Fibroblast of upper back skin (primary cell): ENCODE data around the gene OAF.
A peak's percentile ranks its signal among the peaks of the same experiment; 100 is the strongest.
"Not testable (repeated sequence)": the region's sequence is repeated elsewhere in the genome, so short reads cannot be mapped to it uniquely, and the experiment has no call there.

Experiments
- DNase-seq: peaks from one replicate; pipeline ENCODE4 v3.0.0-alpha.2; 2013

Gene OAF

GRCh38 chr11:120210626-120211521 lies at the start of gene OAF:
TSS of gene OAF (plus strand) at chr11:120211032. CDS start at chr11:120211280, 248 bp downstream.
- DNase-seq: peak; percentile 87

- no peak for DNase-seq
Observed at GRCh38 chr11:120167659-120168058, 43.2 kb upstream of the OAF start.

GRCh38 chr11:120168108-120168959 lies 42.5 kb upstream of the OAF start:
- no peak for DNase-seq

GRCh38 chr11:120168960-120169681 lies 41.7 kb upstream of the OAF start:
- DNase-seq: peak; percentile 52

- no peak for DNase-seq
Observed at GRCh38 chr11:120169981-120170698, 40.7 kb upstream of the OAF start.

GRCh38 chr11:120170741-120171261 lies 40.0 kb upstream of the OAF start:
- DNase-seq: no peak

GRCh38 chr11:120172054-120172911 lies 38.5 kb upstream of the OAF start:
- peak; percentile 64 for DNase-seq

- no peak for DNase-seq
Observed at GRCh38 chr11:120173019-120173705, 37.7 kb upstream of the OAF start.

- DNase-seq: peak; percentile 29
Observed at GRCh38 chr11:120173807-120174206, 37.0 kb upstream of the OAF start.

GRCh38 chr11:120174866-120175265 lies 36.0 kb upstream of the OAF start:
- no peak for DNase-seq

- no peak for DNase-seq
Observed at GRCh38 chr11:120178561-120179056, 32.2 kb upstream of the OAF start.

GRCh38 chr11:120179057-120179672 lies 31.7 kb upstream of the OAF start:
- DNase-seq: no peak

GRCh38 chr11:120180063-120180462 lies 30.8 kb upstream of the OAF start:
- not testable (repeated sequence) for DNase-seq

GRCh38 chr11:120180551-120181232 lies 30.1 kb upstream of the OAF start:
- peak; percentile 71 for DNase-seq

- no peak for DNase-seq
Observed at GRCh38 chr11:120181376-120181975, 29.4 kb upstream of the OAF start.

GRCh38 chr11:120182372-120182771 lies 28.5 kb upstream of the OAF start:
- no peak for DNase-seq

- DNase-seq: no peak
Observed at GRCh38 chr11:120182790-120183491, 27.9 kb upstream of the OAF start.

- no peak for DNase-seq
Observed at GRCh38 chr11:120183701-120184141, 27.1 kb upstream of the OAF start.
